Thyroid gland (tissue), 4 donors: Measurements from ENCODE around the gene FFAR2.

ENCODE experiments used
- CTCF ChIP-seq, 6 experiments: fragments of 200-600 bp in 3 of 6; fragments of 450-650 bp in 3 of 6; sonication (generic) in 3 of 6; IDR thresholded peaks; one replicate each; pipeline ENCODE4 v1.5.1; 2016 to 2019; ENCODE audit warnings: antibody characterized with exemption in 6 of 6, mild to moderate bottlenecking in 2 of 6, inconsistent platforms in 1 of 6, moderate library complexity in 1 of 6
- POLR2A ChIP-seq, 2 donors: fragments of 450-650 bp; IDR thresholded peaks; one replicate each; pipeline ENCODE4 v1.6.1; 2017; ENCODE audit warnings: antibody characterized with exemption in 2 of 2, mild to moderate bottlenecking in 2 of 2, moderate library complexity in 1 of 2

- TF ChIP-seq CTCF (IDR thresholded peaks at IDR 0.05) (no peak), POLR2A (IDR thresholded peaks at IDR 0.05) (no peak)
Observed at GRCh38 chr19:35458192-35458591, 10.1 kb downstream of the FFAR2 start.
